GM21528 (cell line): Measurements from ENCODE around the gene PDPR.
"Not testable (repeated sequence)": the region's sequence is repeated elsewhere in the genome, so short reads cannot be mapped to it uniquely, and the experiment has no call there.

Experiments used
- ATAC-seq: cut with Tn5 transposase; IDR thresholded peaks from one replicate; pipeline ENCODE4 v1.9.1; 2021; ENCODE audit warnings: mild to moderate bottlenecking, moderate library complexity; ENCODE audit not compliant: unreplicated experiment, low FRiP score

PDPR gene

GRCh38 chr16:70204010-70204409 lies 89.9 kb downstream of the PDPR start:
- not testable (repeated sequence) for ATAC-seq

GRCh38 chr16:70204668-70205405 lies 90.7 kb downstream of the PDPR start:
- ATAC-seq: not testable (repeated sequence)

- ATAC-seq: not testable (repeated sequence)
These were observed 92.2 kb downstream of the PDPR start for GRCh38 chr16:70206382-70206781.
